Natural killer cell (primary cell): Measurements from ENCODE around the gene TRPM5. TPM values are rescaled to one million over a fixed set of nuclear protein-coding genes. Genes with fewer than 3 reads are reported as not detected.

Source experiments
- ATAC-seq, 3 donors: fragments of 150-1000 bp in 2 of 3; fragments of 200-7000 bp in 1 of 3; cut with Tn5 transposase; 1 replicate in 1 of 3; 2 replicates in 2 of 3; pipeline ENCODE4 v1.10.0; 2021; ENCODE audit warnings: mild to moderate bottlenecking in 2 of 3, moderate library complexity in 2 of 3
- DNase-seq, 2 donors: peaks; one replicate each; pipeline versions ENCODE4 v3.0.0 to v3.0.0-alpha.2; 2013 to 2021; ENCODE audit warnings: mixed read lengths in 1 of 2
- H3K27ac ChIP-seq: one replicate; pipeline ENCODE4 v1.5.1; 2013; ENCODE audit warnings: mild to moderate bottlenecking, low read length
- H3K27me3 ChIP-seq: one replicate; pipeline ENCODE4 v1.6.1; 2013; ENCODE audit warnings: low read length; ENCODE audit not compliant: control insufficient read depth, insufficient read depth
- H3K36me3 ChIP-seq: one replicate; pipeline ENCODE4 v1.6.1; 2013; ENCODE audit warnings: low read length; ENCODE audit not compliant: control insufficient read depth, insufficient read depth
- H3K4me1 ChIP-seq: one replicate; pipeline ENCODE4 v1.6.1; 2013; ENCODE audit warnings: low read length; ENCODE audit not compliant: control insufficient read depth, insufficient read depth
- H3K4me3 ChIP-seq: one replicate; pipeline ENCODE4 v1.5.1; 2013; ENCODE audit warnings: low read length
- H3K9me3 ChIP-seq: one replicate; pipeline ENCODE4 v1.6.1; 2013; ENCODE audit warnings: low read length; ENCODE audit not compliant: control insufficient read depth, insufficient read depth
- H3K27ac Mint-ChIP-seq, 2 donors: one replicate each; pipeline ENCODE4 v1.8.0; 2022; ENCODE audit warnings: mild to moderate bottlenecking in 2 of 2, mixed read lengths in 2 of 2, moderate library complexity in 1 of 2
- H3K27me3 Mint-ChIP-seq, 2 donors: one replicate each; pipeline ENCODE4 v1.8.0; 2022; ENCODE audit warnings: low read depth in 2 of 2, mixed read lengths in 2 of 2
- H3K36me3 Mint-ChIP-seq: one replicate; pipeline ENCODE4 v1.8.0; 2022; ENCODE audit warnings: mixed read lengths
- H3K4me1 Mint-ChIP-seq, 2 donors: one replicate each; pipeline ENCODE4 v1.8.0; 2022; ENCODE audit warnings: mixed read lengths in 2 of 2
- H3K4me3 Mint-ChIP-seq: one replicate; pipeline ENCODE4 v1.8.0; 2022; ENCODE audit warnings: mild to moderate bottlenecking, moderate library complexity, mixed read lengths
- H3K9me3 Mint-ChIP-seq, 2 donors: one replicate each; pipeline ENCODE4 v1.8.0; 2022; ENCODE audit warnings: mixed read lengths in 2 of 2
- CTCF ChIP-seq: fragments of 200-600 bp; IDR thresholded peaks from one replicate; pipeline ENCODE4 v1.8.0; 2022; ENCODE audit warnings: antibody characterized with exemption
- WGBS: methylation state at CpG from one replicate; pipeline ENCODE4 v1.1.7; 2013; ENCODE audit warnings: missing lambda C conversion rate; ENCODE audit not compliant: insufficient coverage; 5-methylcytosine and 5-hydroxymethylcytosine counted together
- intact Hi-C: fragments of 100-400 bp; cut with micrococcal nuclease; formaldehyde crosslinking; loops from one replicate; pipeline ENCODE4 v1.14.2; 2022
- total RNA-seq, 4 donors: library from RNA; stranded (reverse); fragments of 120-200 nt in 1 of 4; gene quantifications; one replicate each; pipeline versions ENCODE4 v1.2.3 to v1.2.4, GENCODE V29; 2013 to 2022

TRPM5 gene
- total RNA-seq, 3 donors from 2014 or later (not counting 1 experiment from before 2014, with no cell fraction given): not detected

GRCh38 chr11:2402890-2403645, 41.2 kb downstream of the TRPM5 start:
- WGBS: 94% methylated on average over 31 of the region's 31 CpGs
- no peak for ATAC-seq
- H3K36me3 Mint-ChIP-seq: no peaks in the 10 kb centered on the region
- no peak overlapping the region for H3K4me3 Mint-ChIP-seq
- no peaks in the 10 kb centered on the region for H3K27me3 ChIP-seq
- H3K36me3 ChIP-seq: peaks cover 20% of the 10 kb centered on the region
- no peaks in the 10 kb centered on the region for H3K27me3 Mint-ChIP-seq
- no peak overlapping the region for H3K27ac ChIP-seq
- intact Hi-C loops: no loop called here
- DNase-seq: no peak
- peaks cover 28% of the 10 kb centered on the region for H3K4me1 ChIP-seq
- no peak overlapping the region for H3K4me3 ChIP-seq
- H3K27ac Mint-ChIP-seq: no peak overlapping the region
- peaks cover 12 to 20% of the 10 kb centered on the region in 2 donors for H3K4me1 Mint-ChIP-seq
- no peaks in the 10 kb centered on the region for H3K9me3 ChIP-seq
- no peak for TF ChIP-seq CTCF
- no peaks in the 10 kb centered on the region for H3K9me3 Mint-ChIP-seq

DNA sequence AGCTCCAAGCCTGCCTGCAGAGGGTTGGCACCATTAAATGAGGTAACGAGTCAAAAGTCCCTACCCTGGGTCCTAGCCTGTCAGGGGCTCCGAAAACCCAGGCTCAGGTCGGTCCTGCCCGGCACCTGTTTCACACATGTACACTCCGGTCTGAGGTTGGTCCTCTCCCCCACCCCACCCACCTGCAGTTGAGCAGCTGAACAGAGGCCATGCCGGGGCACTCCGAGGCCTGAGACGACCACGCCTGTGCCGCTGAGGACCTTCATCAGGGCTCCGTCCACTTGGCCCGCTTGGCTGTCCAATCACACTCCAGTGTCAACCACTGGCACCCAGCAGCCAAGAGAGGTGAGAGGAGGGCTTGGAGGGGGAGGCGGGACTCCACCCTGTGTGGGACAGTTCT, 42.2 kb downstream of the TRPM5 start:
- peaks cover 12 to 20% of the 10 kb centered on the region in 2 donors for H3K4me1 Mint-ChIP-seq
- no peaks in the 10 kb centered on the region for H3K36me3 Mint-ChIP-seq
- no peak overlapping the region for H3K27ac ChIP-seq
- ATAC-seq: no peak
- TF ChIP-seq CTCF: no peak
- no peaks in the 10 kb centered on the region for H3K27me3 ChIP-seq
- 94% methylated on average over 13 of the region's 13 CpGs for WGBS
- H3K4me3 ChIP-seq: no peak overlapping the region
- no peaks in the 10 kb centered on the region for H3K9me3 Mint-ChIP-seq
- no peaks in the 10 kb centered on the region for H3K27me3 Mint-ChIP-seq
- H3K4me1 ChIP-seq: peaks cover 28% of the 10 kb centered on the region
- intact Hi-C loops: no loop called here
- no peak overlapping the region for H3K27ac Mint-ChIP-seq
- no peak for DNase-seq
- H3K4me3 Mint-ChIP-seq: no peak overlapping the region
- peaks cover 26% of the 10 kb centered on the region for H3K36me3 ChIP-seq
- no peaks in the 10 kb centered on the region for H3K9me3 ChIP-seq

- ATAC-seq (no peak), DNase-seq (no peak)
- H3K27ac Mint-ChIP-seq: peak overlapping the region; percentile 86 to 92
- peak overlapping the region; percentile 98 for H3K4me3 Mint-ChIP-seq
- no peaks in the 10 kb centered on the region for H3K27me3 Mint-ChIP-seq
- H3K4me1 Mint-ChIP-seq: peaks cover 12 to 20% of the 10 kb centered on the region in 2 donors
- H3K4me3 ChIP-seq: peak overlapping the region; percentile 88
- H3K27ac ChIP-seq: no peak overlapping the region
- no peak for TF ChIP-seq CTCF
- peaks cover 28% of the 10 kb centered on the region for H3K4me1 ChIP-seq
- intact Hi-C loops: no loop called here
- peaks cover 32% of the 10 kb centered on the region for H3K36me3 ChIP-seq
- 60% methylated on average over 12 of the region's 12 CpGs for WGBS
- no peaks in the 10 kb centered on the region for H3K9me3 ChIP-seq
- H3K36me3 Mint-ChIP-seq: no peaks in the 10 kb centered on the region
- no peaks in the 10 kb centered on the region for H3K9me3 Mint-ChIP-seq
- no peaks in the 10 kb centered on the region for H3K27me3 ChIP-seq
Measured at GRCh38 chr11:2401436-2401984, 42.8 kb downstream of the TRPM5 start.
